GM23338 (cell line): Measurements from ENCODE around the gene PEAK3. TPM values are rescaled to one million over a fixed set of nuclear protein-coding genes. Genes with fewer than 3 reads are reported as not detected.
A peak's percentile ranks its signal among the peaks of the same experiment; 100 is the strongest.

Experiments used
- ATAC-seq: fragments of 200-7000 bp; cut with Tn5 transposase; 3 replicates; pipeline ENCODE4 v1.9.1; 2020
- DNase-seq: peaks from one replicate; pipeline ENCODE4 v3.0.0-alpha.2; 2015; ENCODE audit warnings: low spot score
- H2AFZ ChIP-seq: fragments of 200-600 bp; sonication (generic); 2 replicates; pipeline ENCODE4 v1.8.0; 2016; ENCODE audit warnings: antibody characterized with exemption, mild to moderate bottlenecking, moderate library complexity
- H3F3A ChIP-seq: fragments of 200-600 bp; sonication (generic); replicated peaks from 2 replicates; pipeline ENCODE4 v1.8.0; 2017; ENCODE audit warnings: antibody characterized with exemption, mixed run types, low read depth
- H3K27ac ChIP-seq: fragments of 200-600 bp; sonication (generic); 2 replicates; pipeline ENCODE4 v1.6.1; 2016; ENCODE audit warnings: low read depth
- H3K27me3 ChIP-seq: fragments of 200-600 bp; sonication (generic); 2 replicates; pipeline ENCODE4 v1.8.0; 2016; ENCODE audit warnings: mild to moderate bottlenecking, mixed run types, moderate library complexity; ENCODE audit not compliant: insufficient read depth
- H3K36me3 ChIP-seq: fragments of 200-600 bp; sonication (generic); 2 replicates; pipeline ENCODE4 v1.8.0; 2016; ENCODE audit warnings: mild to moderate bottlenecking; ENCODE audit not compliant: insufficient read depth
- H3K4me1 ChIP-seq: fragments of 200-600 bp; sonication (generic); 2 replicates; pipeline ENCODE4 v1.8.0; 2016; ENCODE audit warnings: mild to moderate bottlenecking, moderate library complexity; ENCODE audit not compliant: insufficient read depth
- H3K4me2 ChIP-seq: fragments of 200-600 bp; sonication (generic); 2 replicates; pipeline ENCODE4 v1.7.1; 2017; ENCODE audit warnings: mixed run types
- H3K4me3 ChIP-seq: fragments of 200-600 bp; sonication (generic); 2 replicates; pipeline ENCODE4 v1.6.1; 2016; ENCODE audit warnings: mixed run types
- H3K79me2 ChIP-seq: fragments of 200-600 bp; sonication (generic); replicated peaks from 2 replicates; pipeline ENCODE4 v1.8.0; 2017; ENCODE audit warnings: mild to moderate bottlenecking; ENCODE audit not compliant: insufficient read depth
- H3K9me2 ChIP-seq: fragments of 200-600 bp; sonication (generic); 2 replicates; pipeline ENCODE4 v1.8.0; 2017; ENCODE audit not compliant: insufficient read depth
- H4K20me1 ChIP-seq: fragments of 200-600 bp; sonication (generic); replicated peaks from 2 replicates; pipeline ENCODE4 v1.8.0; 2017; ENCODE audit warnings: mild to moderate bottlenecking; ENCODE audit not compliant: insufficient read depth
- H3K27ac Mint-ChIP-seq: 2 replicates; pipeline ENCODE4 v1.8.0; 2020; ENCODE audit warnings: inconsistent platforms, mild to moderate bottlenecking, moderate library complexity, mixed read lengths
- H3K27me3 Mint-ChIP-seq: 3 replicates; pipeline ENCODE4 v1.8.0; 2022; ENCODE audit warnings: low read depth, mild to moderate bottlenecking, moderate library complexity, mixed read lengths, inconsistent platforms; ENCODE audit not compliant: insufficient read depth, poor library complexity
- H3K36me3 Mint-ChIP-seq: 3 replicates; pipeline ENCODE4 v1.8.0; 2021; ENCODE audit warnings: low read depth, mild to moderate bottlenecking, inconsistent platforms, moderate library complexity, mixed read lengths
- H3K4me1 Mint-ChIP-seq: 3 replicates; pipeline ENCODE4 v1.8.0; 2020; ENCODE audit warnings: mild to moderate bottlenecking, inconsistent platforms, mixed read lengths
- H3K4me3 Mint-ChIP-seq: 3 replicates; pipeline ENCODE4 v1.8.0; 2021; ENCODE audit warnings: moderate library complexity, mild to moderate bottlenecking, inconsistent platforms, mixed read lengths
- H3K9me3 Mint-ChIP-seq: 3 replicates; pipeline ENCODE4 v1.8.0; 2020; ENCODE audit warnings: moderate library complexity, mild to moderate bottlenecking, inconsistent platforms, mixed read lengths
- CREB1 ChIP-seq: fragments of 250-450 bp; sonication (Bioruptor Pico); IDR thresholded peaks from 2 replicates; pipeline ENCODE4 v1.5.0; 2020; ENCODE audit warnings: low read depth, mild to moderate bottlenecking, moderate library complexity
- CTCF ChIP-seq, 2 experiments: fragments of 200-600 bp in 1 of 2; sonication (generic) in 1 of 2; conservative IDR thresholded peaks; 2 replicates each; pipeline versions ENCODE4 v1.5.1 to v1.6.1; 2016 to 2017; ENCODE audit warnings: antibody characterized with exemption in 2 of 2, low read depth in 2 of 2, mild to moderate bottlenecking in 2 of 2, moderate library complexity in 1 of 2
- EZH2 ChIP-seq: fragments of 200-600 bp; sonication (generic); IDR thresholded peaks from one replicate; pipeline ENCODE4 v1.8.0; 2017; ENCODE audit warnings: antibody characterized with exemption, mild to moderate bottlenecking, low read depth; ENCODE audit not compliant: unreplicated experiment
- EZH2phosphoT487 ChIP-seq: fragments of 200-600 bp; sonication (generic); IDR thresholded peaks from one replicate; pipeline ENCODE4 v1.8.1; 2018; ENCODE audit warnings: antibody characterized with exemption; ENCODE audit not compliant: unreplicated experiment
- JUNB ChIP-seq: IDR thresholded peaks from one replicate; pipeline ENCODE4 v1.6.1; 2016; ENCODE audit warnings: antibody characterized with exemption; ENCODE audit not compliant: unreplicated experiment
- NANOG ChIP-seq: IDR thresholded peaks from 2 replicates; pipeline ENCODE4 v1.6.1; 2016; ENCODE audit warnings: antibody characterized with exemption, borderline replicate concordance
- POLR2AphosphoS5 ChIP-seq: IDR thresholded peaks from 2 replicates; pipeline ENCODE4 v1.6.1; 2016; ENCODE audit warnings: antibody characterized with exemption, low read depth
- STAT1 ChIP-seq: IDR thresholded peaks from one replicate; pipeline ENCODE4 v1.6.1; 2016; ENCODE audit warnings: antibody characterized with exemption; ENCODE audit not compliant: unreplicated experiment
- ZNF114 ChIP-seq: fragments of 250-450 bp; sonication (Bioruptor Pico); IDR thresholded peaks from 2 replicates; pipeline ENCODE4 v1.5.0; 2020; ENCODE audit warnings: mild to moderate bottlenecking, moderate library complexity
- ZNF331 ChIP-seq: fragments of 250-450 bp; sonication (Bioruptor Pico); IDR thresholded peaks from 2 replicates; pipeline ENCODE4 v1.5.0; 2020; ENCODE audit warnings: low read depth, mild to moderate bottlenecking, moderate library complexity
- polyA plus RNA-seq: library from polyadenylated mRNA; unstranded; fragments of >200 nt; fragmentation: Nextera tagmentation; extraction: Ambion mirVana; gene quantifications from 2 replicates; pipeline ENCODE4 v1.2.1, GENCODE V29; 2016
- total RNA-seq: library from RNA; depleted of rRNA; stranded (reverse); fragments of >200 nt; shearing (Covaris generic); gene quantifications from 2 replicates; pipeline ENCODE4 v1.2.3, GENCODE V29; 2014
- TF ChIP-seq, protein P1 (sequence below): fragments of 250-450 bp; sonication (Bioruptor Pico); IDR thresholded peaks from 2 replicates; pipeline ENCODE4 v1.5.0; 2020; ENCODE audit warnings: mild to moderate bottlenecking, moderate library complexity
- TF ChIP-seq, protein P2 (sequence below): IDR thresholded peaks from one replicate; pipeline ENCODE4 v1.6.1; 2018; ENCODE audit warnings: antibody characterized with exemption; ENCODE audit not compliant: unreplicated experiment

Gene PEAK3
- total and polyA plus RNA-seq, 2 experiments from 2014 or later, result not detected

DNA sequence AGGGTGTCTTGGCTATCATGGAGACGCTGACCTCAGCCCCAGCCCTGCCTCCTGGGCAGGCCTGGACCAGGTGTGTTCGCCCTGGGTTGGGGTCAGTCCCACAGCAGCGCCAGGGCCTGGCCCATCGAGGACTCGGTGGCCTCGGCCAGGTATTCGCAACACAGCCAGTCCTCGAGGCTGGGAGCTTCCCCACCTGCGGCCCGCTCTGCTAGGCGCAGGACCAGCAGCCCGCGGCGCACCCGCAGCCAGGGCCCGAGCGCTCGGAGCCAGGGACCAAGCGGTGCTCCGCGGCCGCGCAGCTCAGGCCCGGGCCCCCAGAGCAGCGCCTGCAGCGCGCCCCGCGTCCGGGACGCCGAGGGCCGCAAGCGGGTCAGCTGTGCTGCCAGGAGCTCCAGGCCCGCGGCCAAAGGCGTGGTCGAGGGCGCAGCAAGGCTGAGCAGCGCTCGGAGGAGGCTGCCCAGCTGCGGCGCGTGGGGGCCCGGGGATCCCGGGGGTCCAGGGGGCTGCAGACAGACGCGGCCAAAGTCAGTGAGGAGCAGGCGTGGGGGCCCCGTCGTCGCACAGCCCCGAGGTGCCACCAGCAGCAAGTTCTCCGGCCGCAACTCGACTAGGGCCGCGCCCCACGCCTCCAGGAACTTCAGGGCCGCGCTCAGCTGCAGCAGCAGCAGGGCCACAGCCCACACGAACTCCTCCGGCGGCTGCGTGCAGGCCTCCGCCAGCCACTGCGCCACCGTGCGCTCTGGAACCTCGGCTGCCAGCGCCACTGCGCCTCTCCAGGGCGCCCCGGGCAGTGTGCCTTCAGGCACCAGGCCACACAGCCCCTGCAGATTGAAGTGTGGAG is 6.2 kb downstream of the PEAK3 start:
- Mint-ChIP-seq H3K27ac (no peak overlapping the region), H3K4me1 (peaks cover 23% of the 10 kb centered on the region), H3K9me3 (peaks cover 7% of the 10 kb centered on the region; the same call in 2 of the 3 replicates), H3K27me3 (peaks cover 24% of the 10 kb centered on the region), H3K36me3 (peaks cover 36% of the 10 kb centered on the region), H3K4me3 (no peak overlapping the region)
- H4K20me1 ChIP-seq, result peaks cover 27% of the 10 kb centered on the region
- H3K36me3 ChIP-seq, result peaks cover 4% of the 10 kb centered on the region; the same call in 1 of the 2 replicates
- TF ChIP-seq NANOG (no peak), EZH2 (no peak), CTCF (conservative IDR thresholded peaks at IDR 0.05; ENCODE audit: low read depth in 2 of 2) (no peak), CREB1 (CRISPR knock-in tag) (no peak), POLR2AphosphoS5 (no peak), STAT1 (no peak), ZNF114 (CRISPR knock-in tag) (no peak), JUNB (no peak), ZNF331 (no peak), EZH2phosphoT487 (no peak)
- TF ChIP-seq, protein P1, sequence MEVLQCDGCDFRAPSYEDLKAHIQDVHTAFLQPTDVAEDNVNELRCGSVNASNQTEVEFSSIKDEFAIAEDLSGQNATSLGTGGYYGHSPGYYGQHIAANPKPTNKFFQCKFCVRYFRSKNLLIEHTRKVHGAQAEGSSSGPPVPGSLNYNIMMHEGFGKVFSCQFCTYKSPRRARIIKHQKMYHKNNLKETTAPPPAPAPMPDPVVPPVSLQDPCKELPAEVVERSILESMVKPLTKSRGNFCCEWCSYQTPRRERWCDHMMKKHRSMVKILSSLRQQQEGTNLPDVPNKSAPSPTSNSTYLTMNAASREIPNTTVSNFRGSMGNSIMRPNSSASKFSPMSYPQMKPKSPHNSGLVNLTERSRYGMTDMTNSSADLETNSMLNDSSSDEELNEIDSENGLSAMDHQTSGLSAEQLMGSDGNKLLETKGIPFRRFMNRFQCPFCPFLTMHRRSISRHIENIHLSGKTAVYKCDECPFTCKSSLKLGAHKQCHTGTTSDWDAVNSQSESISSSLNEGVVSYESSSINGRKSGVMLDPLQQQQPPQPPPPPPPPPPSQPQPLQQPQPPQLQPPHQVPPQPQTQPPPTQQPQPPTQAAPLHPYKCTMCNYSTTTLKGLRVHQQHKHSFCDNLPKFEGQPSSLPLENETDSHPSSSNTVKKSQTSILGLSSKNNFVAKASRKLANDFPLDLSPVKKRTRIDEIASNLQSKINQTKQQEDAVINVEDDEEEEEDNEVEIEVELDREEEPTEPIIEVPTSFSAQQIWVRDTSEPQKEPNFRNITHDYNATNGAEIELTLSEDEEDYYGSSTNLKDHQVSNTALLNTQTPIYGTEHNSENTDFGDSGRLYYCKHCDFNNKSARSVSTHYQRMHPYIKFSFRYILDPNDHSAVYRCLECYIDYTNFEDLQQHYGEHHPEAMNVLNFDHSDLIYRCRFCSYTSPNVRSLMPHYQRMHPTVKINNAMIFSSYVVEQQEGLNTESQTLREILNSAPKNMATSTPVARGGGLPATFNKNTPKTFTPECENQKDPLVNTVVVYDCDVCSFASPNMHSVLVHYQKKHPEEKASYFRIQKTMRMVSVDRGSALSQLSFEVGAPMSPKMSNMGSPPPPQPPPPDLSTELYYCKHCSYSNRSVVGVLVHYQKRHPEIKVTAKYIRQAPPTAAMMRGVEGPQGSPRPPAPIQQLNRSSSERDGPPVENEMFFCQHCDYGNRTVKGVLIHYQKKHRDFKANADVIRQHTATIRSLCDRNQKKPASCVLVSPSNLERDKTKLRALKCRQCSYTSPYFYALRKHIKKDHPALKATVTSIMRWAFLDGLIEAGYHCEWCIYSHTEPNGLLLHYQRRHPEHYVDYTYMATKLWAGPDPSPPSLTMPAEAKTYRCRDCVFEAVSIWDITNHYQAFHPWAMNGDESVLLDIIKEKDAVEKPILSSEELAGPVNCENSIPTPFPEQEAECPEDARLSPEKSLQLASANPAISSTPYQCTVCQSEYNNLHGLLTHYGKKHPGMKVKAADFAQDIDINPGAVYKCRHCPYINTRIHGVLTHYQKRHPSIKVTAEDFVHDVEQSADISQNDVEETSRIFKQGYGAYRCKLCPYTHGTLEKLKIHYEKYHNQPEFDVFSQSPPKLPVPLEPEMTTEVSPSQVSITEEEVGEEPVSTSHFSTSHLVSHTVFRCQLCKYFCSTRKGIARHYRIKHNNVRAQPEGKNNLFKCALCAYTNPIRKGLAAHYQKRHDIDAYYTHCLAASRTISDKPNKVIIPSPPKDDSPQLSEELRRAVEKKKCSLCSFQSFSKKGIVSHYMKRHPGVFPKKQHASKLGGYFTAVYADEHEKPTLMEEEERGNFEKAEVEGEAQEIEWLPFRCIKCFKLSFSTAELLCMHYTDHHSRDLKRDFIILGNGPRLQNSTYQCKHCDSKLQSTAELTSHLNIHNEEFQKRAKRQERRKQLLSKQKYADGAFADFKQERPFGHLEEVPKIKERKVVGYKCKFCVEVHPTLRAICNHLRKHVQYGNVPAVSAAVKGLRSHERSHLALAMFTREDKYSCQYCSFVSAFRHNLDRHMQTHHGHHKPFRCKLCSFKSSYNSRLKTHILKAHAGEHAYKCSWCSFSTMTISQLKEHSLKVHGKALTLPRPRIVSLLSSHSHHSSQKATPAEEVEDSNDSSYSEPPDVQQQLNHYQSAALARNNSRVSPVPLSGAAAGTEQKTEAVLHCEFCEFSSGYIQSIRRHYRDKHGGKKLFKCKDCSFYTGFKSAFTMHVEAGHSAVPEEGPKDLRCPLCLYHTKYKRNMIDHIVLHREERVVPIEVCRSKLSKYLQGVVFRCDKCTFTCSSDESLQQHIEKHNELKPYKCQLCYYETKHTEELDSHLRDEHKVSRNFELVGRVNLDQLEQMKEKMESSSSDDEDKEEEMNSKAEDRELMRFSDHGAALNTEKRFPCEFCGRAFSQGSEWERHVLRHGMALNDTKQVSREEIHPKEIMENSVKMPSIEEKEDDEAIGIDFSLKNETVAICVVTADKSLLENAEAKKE (CRISPR knock-in tag), result no peak
- TF ChIP-seq, protein P2, sequence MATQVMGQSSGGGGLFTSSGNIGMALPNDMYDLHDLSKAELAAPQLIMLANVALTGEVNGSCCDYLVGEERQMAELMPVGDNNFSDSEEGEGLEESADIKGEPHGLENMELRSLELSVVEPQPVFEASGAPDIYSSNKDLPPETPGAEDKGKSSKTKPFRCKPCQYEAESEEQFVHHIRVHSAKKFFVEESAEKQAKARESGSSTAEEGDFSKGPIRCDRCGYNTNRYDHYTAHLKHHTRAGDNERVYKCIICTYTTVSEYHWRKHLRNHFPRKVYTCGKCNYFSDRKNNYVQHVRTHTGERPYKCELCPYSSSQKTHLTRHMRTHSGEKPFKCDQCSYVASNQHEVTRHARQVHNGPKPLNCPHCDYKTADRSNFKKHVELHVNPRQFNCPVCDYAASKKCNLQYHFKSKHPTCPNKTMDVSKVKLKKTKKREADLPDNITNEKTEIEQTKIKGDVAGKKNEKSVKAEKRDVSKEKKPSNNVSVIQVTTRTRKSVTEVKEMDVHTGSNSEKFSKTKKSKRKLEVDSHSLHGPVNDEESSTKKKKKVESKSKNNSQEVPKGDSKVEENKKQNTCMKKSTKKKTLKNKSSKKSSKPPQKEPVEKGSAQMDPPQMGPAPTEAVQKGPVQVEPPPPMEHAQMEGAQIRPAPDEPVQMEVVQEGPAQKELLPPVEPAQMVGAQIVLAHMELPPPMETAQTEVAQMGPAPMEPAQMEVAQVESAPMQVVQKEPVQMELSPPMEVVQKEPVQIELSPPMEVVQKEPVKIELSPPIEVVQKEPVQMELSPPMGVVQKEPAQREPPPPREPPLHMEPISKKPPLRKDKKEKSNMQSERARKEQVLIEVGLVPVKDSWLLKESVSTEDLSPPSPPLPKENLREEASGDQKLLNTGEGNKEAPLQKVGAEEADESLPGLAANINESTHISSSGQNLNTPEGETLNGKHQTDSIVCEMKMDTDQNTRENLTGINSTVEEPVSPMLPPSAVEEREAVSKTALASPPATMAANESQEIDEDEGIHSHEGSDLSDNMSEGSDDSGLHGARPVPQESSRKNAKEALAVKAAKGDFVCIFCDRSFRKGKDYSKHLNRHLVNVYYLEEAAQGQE, result no peak
- peaks cover 18% of the 10 kb centered on the region for H3K4me1 ChIP-seq
- no peak overlapping the region for H3K4me3 ChIP-seq
- H3K9me2 ChIP-seq, result no peaks in the 10 kb centered on the region
- peaks cover 40% of the 10 kb centered on the region for H3F3A ChIP-seq
- no peak overlapping the region for H3K4me2 ChIP-seq
- DNase-seq (peak; percentile 44), ATAC-seq (peak; percentile 29)
- H3K27me3 ChIP-seq, result no peaks in the 10 kb centered on the region
- 0 out of 2 replicates have a peak overlapping the region, but pooled peaks have one; percentile 39 for H3K27ac ChIP-seq
- H3K79me2 ChIP-seq, result peaks cover 32% of the 10 kb centered on the region
- H2AFZ ChIP-seq, result no peak overlapping the region
